ENCODE data around the gene RGS7. TPM values are rescaled to one million over a fixed set of nuclear protein-coding genes. Genes with fewer than 3 reads are reported as not detected.

The RGS7 gene
- total and polyA plus RNA-seq, 2 of the 8 experiments (the other 6 are each of a cell fraction or from before 2014, with no cell fraction given): 1.6 to 3.0 TPM

DNA sequence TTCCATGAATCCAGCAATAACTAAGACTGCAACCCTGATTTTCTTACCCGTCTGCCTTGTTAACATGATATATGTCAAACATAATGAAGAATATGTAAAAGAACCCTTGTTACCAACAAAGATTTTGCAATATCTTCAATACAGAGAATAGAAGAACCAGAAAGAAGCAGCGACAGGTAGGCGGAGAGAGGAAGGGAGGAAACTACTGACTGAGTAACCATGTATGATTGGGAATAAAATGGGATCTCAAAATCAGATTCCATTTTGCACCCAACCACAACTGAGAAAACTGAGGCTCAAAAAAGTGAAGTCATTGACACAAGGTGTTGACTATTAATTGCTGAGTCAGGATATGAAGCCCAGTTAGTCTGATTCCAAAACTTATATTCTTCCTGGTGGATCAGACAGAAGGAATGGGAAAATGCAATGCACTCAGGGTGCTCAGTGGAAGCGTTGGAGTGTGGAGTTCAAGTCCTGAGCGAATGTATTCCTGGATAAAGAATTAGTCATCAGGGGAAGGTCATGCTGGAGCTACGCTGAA lies 451.7 kb downstream of the RGS7 start:
- CTCF ChIA-PET (ENCODE audit: partially characterized antibody): interaction anchor here (1.2 to 2.4 kb wide), 2 partner anchors 15 to 42 kb away, joined by 3 to 8 read pairs; no protein-coding TSS in a partner anchor
- Histone ChIP-seq H2BK12ac (ENCODE audit: low read depth, low read length) (no peak overlapping the region), H3K23ac (ENCODE audit: insufficient read length) (no peak overlapping the region), H3K9me3 (ENCODE audit: insufficient read depth in 2 of 2, low read depth in 1 of 2, low read length in 1 of 2) (peaks cover 7 to 9% of the 10 kb centered on the region in 2 experiments), H3K56ac (replicated peaks; ENCODE audit: insufficient read length, low read depth, low read length) (no peak overlapping the region), H3K9ac (replicated peaks in 1 of 4; ENCODE audit: extremely low read depth in 1 of 4, low read depth in 3 of 4, low read length in 3 of 4) (no peak overlapping the region), H4K20me1 (replicated peaks in 1 of 2; ENCODE audit: control insufficient read depth in 1 of 2, insufficient read depth in 2 of 2, low read length in 2 of 2) (no peaks in the 10 kb centered on the region), H3K18ac (ENCODE audit: extremely low read depth, low read length) (no peak overlapping the region), H2BK120ac (replicated peaks; ENCODE audit: low read depth, low read length) (no peak overlapping the region), H2AK5ac (ENCODE audit: low read depth, low read length) (no peak overlapping the region), H3K79me2 (ENCODE audit: control insufficient read depth in 1 of 2, insufficient read depth in 2 of 2, low read length in 2 of 2) (no peaks in the 10 kb centered on the region), H3K4ac (replicated peaks; ENCODE audit: insufficient read length, low read depth, low read length) (no peak overlapping the region), H3K23me2 (ENCODE audit: low read depth, low read length) (no peaks in the 10 kb centered on the region), H2BK5ac (ENCODE audit: low read depth, low read length) (no peak overlapping the region), H2BK15ac (ENCODE audit: low read length) (no peak overlapping the region), H3K4me3 (ENCODE audit: extremely low read depth in 1 of 4, insufficient read depth in 2 of 4, low read depth in 3 of 4, low read length in 4 of 4) (no peak overlapping the region), H3K14ac (ENCODE audit: insufficient read length) (no peak overlapping the region), H3K4me1 (replicated peaks in 1 of 4; ENCODE audit: control insufficient read depth in 3 of 4, insufficient read depth in 4 of 4, low read length in 3 of 4) (peaks cover 0 to 3% (median 0%) of the 10 kb centered on the region in 4 experiments; a peak in 1 of 7 replicates), H3K4me2 (ENCODE audit: insufficient read depth in 1 of 2, low read depth in 2 of 2, low read length in 2 of 2) (no peak overlapping the region), H2BK20ac (ENCODE audit: low read length) (no peak overlapping the region), H4K91ac (replicated peaks; ENCODE audit: insufficient read length, low read length) (no peak overlapping the region), H2AFZ (ENCODE audit: low read length) (no peak overlapping the region), H3K27me3 (replicated peaks in 1 of 4; ENCODE audit: control insufficient read depth in 3 of 4, extremely low read depth in 1 of 4, insufficient read depth in 3 of 4, low read length in 3 of 4) (peaks cover 0 to 1% (median 0%) of the 10 kb centered on the region in 4 experiments; a peak in 1 of 7 replicates), H3K79me1 (ENCODE audit: low read depth, low read length) (no peaks in the 10 kb centered on the region), H4K8ac (ENCODE audit: extremely low read depth, insufficient read depth, low read length) (no peak overlapping the region), H3K27ac (ENCODE audit: low read depth, low read length) (no peak overlapping the region), H3K36me3 (ENCODE audit: control insufficient read depth in 2 of 4, insufficient read depth in 4 of 4, low read length in 3 of 4) (no peaks in the 10 kb centered on the region; a peak in 1 of 8 replicates), H4K5ac (ENCODE audit: insufficient read length, low read depth, low read length) (no peak overlapping the region)
- DNase-seq (ENCODE audit: low read depth in 1 of 2, low spot score in 2 of 2) (no peak), FAIRE-seq (no peak)
- WGBS, 2 experiments (ENCODE audit: extremely low coverage in 1 of 2, insufficient coverage in 1 of 2, insufficient read length in 1 of 2, insufficient replicate concordance in 2 of 2, low coverage in 1 of 2, low lambda C conversion rate in 2 of 2, missing lambda C conversion rate in 1 of 2): 95% methylated on average over 6 of the region's 6 CpGs; no CpG with 5 or more reads in 1 of the 2 experiments
- no peak for TF ChIP-seq NANOG (IDR thresholded peaks at IDR 0.05; ENCODE audit: insufficient read depth, low read depth, low read length, poor library complexity, severe bottlenecking)
- TF ChIP-seq MAFK (IDR thresholded peaks at IDR 0.05; ENCODE audit: low read depth, low read length): peak; percentile 56
- TF ChIP-seq, protein P1, sequence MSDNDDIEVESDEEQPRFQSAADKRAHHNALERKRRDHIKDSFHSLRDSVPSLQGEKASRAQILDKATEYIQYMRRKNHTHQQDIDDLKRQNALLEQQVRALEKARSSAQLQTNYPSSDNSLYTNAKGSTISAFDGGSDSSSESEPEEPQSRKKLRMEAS (IDR thresholded peaks at IDR 0.05): no peak
- POLR2A ChIA-PET (ENCODE audit: partially characterized antibody): no interaction called here
